G401.6 (cell line): Measurements from ENCODE around the gene ADPRM.
"Not testable (repeated sequence)": the region's sequence is repeated elsewhere in the genome, so short reads cannot be mapped to it uniquely, and the experiment has no call there.

ENCODE experiments used
- FAIRE-seq: peaks from 2 replicates; lab custom pipeline; 2012; peaks lifted over from hg19 to GRCh38; lab: Jason Lieb, UNC

Gene ADPRM

DNA sequence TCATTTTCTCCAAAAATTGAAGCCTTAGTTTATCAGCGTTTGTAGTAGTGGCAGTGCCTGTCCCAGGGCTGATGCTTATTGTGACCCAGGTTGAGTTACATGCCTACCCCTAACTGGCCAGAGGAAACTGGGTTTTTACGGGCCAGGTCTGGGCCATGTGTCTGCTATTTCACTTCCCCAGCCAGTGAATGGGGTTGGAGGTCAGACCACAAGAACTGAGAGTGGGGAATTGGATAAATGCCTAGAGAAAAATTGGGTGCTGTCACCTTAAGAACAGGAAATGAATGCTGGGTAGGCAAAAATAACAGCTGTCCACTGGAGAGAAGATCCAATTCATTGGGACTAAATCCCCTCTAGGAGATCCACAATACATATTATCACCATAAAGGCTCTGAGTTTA is 5.2 kb downstream of the ADPRM start:
- FAIRE-seq = no peak

GRCh38 chr17:10705727-10706126 is 8.3 kb downstream of the ADPRM start:
- no peak for FAIRE-seq

GRCh38 chr17:10713318-10713717 is 15.9 kb downstream of the ADPRM start:
- FAIRE-seq = no peak

DNA sequence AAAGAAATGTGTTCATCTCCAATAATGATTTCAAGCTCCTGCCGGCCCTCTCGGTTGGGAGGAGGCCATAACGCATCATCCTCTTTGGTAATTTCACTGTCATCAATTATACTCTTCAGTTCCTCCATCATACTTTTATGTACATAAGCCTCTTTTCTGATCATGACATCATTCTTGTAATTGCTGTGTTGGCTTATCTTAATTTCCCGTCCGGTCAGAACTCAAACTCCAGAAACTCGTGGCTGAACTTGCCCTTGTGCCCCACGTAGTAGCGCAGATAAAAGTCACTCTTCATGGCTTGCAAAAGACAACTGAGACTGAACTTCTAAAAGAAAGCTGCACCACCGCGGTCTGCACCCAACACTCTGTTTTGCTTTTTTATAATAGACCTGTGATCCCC is 18.8 kb downstream of the ADPRM start:
- FAIRE-seq = no peak

DNA sequence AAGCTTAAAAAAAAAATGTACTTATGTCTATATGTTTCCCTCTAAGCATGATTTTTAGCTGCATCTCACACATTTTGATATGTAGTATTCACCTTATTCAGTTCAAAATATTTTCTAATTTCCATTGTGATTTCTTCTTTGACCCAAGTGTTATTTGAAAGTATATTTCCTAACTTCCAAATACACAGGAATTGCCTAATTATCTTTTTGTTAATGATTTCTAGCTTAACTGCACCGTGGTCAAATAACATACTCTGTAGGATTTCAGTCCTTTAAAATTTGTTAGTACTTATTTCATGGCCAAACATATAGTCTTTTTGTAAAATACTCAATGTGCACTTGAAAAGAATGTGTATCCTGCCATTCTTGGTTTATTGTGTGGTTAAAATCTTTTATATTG is 21.2 kb downstream of the ADPRM start:
- peak; percentile 30 for FAIRE-seq

- FAIRE-seq = no peak
Observed at GRCh38 chr17:10724546-10725195, 27.3 kb downstream of the ADPRM start.

DNA sequence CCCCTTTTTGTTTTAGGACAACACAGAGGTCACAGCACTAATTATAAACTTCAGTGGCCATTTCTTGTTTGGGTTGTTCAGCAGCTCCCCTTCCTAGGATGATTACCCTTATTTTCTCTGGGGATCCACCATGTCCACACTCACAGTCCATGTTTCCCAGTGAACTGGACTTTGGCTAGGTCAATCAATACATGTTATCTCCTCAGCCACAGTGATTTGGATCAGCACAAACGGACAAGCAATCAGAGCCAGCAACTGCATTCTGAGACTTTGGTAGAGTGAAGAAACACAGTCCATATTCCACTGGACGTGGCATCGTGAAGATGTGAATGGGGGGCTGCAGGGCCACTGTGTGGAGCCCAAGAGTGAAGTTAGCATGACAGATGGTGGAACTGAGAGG is 27.9 kb downstream of the ADPRM start:
- FAIRE-seq = no peak

DNA sequence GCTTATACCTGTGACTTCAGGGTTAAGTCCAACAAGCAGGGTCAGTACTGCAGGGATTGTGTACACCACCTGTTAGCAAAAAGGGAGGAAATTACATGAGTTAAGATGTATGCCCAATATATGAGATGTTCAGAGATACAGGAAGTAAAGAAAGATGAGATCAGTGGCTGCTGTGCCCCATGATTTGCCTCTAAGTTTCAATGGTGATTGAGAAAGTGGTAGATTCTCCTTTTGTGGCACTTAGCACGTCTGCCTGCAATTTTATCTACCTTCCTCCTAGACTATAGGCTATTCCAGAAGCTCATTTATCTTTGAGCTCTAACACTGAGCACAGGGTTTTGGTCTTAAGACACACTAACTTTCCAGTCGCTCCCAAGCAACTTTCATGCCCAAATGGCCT is 28.8 kb downstream of the ADPRM start:
- no peak for FAIRE-seq

DNA sequence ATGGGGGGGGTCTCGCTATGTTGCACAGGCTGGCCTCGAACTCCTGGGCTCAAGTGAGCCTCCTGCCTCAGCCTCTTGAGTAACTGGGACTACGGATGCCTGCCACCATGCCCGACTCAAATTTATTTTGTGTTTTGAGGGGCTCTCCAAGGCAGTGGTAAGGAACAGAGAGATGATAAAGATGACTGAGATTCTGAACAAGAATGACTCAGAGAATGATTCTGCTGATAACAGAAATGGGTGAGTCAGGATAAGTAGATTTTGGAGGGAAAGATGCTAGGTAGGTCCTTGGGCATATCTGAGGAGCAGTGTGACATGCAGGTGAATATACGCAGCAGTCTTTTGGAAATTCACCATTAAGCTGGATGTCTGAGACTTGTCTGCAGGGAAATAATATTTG is 29.8 kb downstream of the ADPRM start:
- no peak for FAIRE-seq

GRCh38 chr17:10728331-10728892 is 31.0 kb downstream of the ADPRM start:
- FAIRE-seq = no peak

DNA sequence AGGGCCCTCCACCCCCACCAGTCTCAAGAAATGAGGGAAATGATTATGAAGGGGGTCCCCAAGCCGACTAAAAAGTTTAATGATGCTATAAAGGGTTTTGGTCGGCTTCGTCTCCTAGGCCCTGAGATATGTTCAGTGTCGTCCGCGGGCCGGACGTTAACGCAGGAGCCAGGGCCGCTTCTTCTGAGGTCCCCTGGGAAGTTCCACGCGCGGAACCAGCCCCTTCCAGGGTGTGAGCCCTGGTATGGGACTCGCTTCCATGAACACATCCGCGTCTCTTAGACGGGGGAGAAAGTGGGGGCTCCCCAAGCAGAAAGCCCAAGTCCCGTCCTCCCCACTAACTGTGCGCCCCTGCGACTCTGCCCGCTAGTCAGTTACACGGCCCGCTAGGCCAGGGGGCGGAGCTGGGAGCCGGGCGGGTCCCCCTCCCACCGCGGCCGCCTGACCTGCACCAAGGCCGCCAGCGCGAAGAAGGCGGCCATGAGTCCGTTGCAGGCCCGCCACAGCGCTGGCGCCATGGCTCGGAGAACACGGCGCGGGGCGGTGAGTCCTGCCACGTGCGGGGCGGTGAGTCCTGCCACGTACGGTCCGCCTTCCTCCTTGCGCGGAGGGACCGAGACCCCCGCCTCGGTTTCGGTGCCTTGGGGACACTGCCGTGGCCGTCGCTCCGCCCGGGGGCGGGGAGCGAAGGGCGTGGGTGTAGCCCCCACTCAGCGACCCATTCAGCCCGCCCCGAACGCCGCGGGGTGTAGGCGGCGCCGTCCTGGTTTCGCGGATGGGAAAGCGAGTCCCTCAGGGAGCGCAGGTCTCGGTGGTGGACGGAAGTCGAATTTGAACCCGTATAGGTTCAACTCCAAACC is 32.2 kb downstream of the ADPRM start, which contains the start of gene TMEM220:
TSS of gene TMEM220 (minus strand) at position 690 of the 860 bp plus-strand sequence. CDS start at position 518, 172 bp downstream.
- FAIRE-seq = no peak

DNA sequence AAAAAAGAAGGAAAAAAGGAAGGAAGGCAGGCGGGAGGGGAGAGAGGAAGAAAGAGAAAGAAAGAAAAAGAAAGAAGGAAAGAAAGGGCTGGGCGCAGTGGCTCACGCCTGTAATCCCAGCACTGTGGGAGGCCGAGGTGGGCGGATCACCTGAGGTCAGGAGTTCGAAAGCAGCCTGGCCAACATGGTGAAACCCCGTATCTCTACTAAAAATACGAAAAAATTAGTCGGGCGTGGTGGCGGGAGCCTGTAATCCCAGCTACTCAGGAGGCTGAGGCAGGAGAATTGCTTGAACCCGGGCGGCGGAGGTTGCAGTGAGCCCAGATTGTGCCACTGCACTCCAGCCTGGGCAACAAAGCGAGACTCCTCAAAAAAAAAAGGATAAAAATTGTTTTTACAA is 32.9 kb downstream of the ADPRM start:
- not testable (repeated sequence) for FAIRE-seq

DNA sequence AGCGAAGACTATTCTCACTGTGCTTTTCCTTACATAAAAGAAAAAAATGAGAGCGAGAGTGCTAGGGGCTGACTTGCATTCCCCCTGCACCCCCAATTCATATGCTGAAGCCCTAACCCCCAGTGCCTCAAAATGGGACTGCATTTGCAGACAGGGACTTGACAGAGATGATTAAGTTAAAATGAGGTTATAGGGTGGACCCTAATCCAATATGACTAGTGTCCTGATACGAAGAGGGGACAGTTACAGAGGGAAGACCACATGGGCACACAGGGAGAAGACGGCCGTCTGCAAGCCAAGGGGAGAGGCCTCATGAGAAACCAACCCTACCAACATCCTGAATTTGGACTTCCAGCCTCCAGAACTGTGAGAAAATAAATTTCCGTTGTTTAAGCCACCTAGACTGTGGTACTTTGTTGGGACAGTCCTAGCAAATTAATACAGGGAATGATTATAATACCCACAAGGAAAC is 34.0 kb downstream of the ADPRM start:
- no peak for FAIRE-seq

GRCh38 chr17:10732121-10732520 is 34.7 kb downstream of the ADPRM start:
- not testable (repeated sequence) for FAIRE-seq

DNA sequence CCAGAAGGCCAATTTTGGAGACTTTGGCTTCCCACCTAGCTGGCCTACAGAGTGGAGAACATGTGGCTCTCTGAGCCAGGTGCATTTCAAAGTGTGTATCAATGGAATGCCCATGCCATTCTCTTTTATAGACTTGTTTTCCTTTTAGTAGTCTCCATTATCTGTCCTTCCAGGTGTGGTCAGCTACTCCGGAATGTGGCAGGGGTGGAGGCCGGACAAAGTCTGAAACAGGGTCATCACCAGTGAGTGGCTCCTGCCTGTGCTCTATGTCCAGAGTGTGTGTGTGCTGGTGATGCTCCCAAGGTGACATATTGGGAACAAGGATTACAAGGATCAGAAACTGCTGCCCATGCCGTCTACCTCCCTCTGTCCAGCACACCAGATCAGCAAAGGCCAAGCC is 36.3 kb downstream of the ADPRM start:
- FAIRE-seq = no peak

- no peak for FAIRE-seq
Observed at GRCh38 chr17:10735251-10735650, 37.9 kb downstream of the ADPRM start.

GRCh38 chr17:10735821-10736220 is 38.4 kb downstream of the ADPRM start:
- FAIRE-seq = no peak

DNA sequence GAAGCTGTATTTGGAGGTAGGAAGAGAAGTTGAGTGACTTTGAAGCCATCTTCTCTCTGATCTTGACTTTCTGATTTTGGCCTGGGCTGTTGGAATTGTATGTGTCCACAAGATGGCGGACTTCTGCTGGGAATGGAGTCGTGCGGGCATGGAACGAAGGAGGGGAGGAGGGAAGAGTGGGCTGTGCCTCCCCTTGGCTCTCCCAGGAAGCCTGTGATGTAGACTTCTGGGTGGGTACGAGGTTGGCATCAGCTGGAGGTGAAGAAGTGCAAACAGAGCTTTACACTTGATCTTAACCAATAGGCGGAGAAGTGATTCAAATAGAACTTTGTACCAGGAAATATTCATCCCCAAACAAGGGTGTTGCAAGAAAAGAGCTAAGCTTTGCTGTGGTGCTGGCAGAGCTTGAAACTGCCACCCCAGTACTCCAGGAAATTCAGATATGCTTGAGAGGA is 39.8 kb downstream of the ADPRM start:
- FAIRE-seq = peak; percentile 70

DNA sequence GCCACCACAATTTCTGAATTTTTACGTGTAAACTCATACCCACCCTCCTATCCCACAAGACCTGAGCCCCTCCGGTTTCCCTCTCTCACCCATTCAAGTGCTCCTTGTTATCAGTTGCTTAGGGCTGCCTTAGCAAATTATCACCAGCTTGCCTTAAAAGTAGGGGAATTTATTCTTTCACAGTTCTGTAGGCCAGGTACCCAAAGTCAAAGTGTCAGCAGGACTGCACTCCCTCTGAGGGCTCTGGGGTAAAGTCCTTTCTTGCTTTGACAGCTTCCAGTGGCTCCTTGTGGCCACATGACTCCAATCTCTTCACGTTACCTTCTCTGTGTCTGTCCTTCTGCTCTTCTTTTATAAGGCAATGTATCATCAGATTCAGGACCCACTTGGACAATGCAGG is 40.3 kb downstream of the ADPRM start:
- FAIRE-seq = no peak

DNA sequence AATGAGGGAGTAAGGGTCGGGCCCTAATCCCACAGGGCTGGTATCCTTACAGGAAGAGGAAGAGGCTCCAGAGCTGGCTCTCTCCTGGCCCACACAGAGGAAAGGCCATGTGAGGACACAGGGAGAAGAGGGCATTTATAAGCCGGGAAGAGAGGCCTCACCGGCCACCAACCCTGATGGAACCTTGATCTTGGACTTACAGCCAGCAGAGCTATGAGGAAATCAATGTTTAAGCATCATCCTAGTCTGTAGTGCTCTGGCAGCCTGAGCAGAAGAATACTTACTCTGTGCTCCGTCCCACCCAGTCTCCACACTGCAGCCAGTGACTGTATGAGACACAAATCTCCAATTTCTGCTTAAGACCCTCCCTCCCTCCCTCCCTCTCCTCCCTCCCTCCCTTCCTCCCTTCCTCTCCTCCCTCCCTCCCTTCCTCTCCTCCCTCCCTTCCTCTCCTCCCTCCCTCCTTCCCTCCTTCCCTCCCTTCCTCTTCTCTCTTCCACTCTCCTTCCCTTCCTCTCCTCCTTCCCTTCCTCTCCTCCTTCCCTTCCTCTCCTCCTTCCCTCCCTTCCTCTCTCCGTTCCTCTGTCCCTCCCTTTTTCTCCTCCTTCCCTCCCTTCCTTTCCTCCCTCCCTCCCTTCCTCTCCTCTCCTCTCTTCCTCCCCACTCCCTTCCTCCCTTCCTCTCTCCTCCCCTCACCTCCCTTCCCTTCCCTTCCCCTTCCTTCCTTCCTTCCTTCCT is 41.3 kb downstream of the ADPRM start:
- no peak for FAIRE-seq

DNA sequence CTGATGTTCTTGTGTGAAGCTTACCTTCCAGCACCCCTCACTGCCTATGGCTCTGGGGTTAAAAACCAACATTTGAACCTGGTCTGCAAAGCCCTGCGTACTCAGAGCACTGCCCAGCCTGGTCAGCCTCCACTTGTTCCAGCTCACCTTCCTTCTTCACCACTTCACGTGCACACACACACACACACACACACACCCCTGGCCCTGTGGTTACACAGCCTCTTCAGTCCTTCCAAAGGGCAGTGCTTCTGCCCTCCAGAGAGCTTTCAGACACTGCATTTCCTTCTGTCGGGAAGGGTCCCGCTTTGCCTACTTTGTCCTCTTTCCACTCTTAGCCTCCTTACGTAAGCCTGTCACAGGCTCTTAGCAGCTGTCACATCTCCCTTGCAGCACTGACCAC is 42.0 kb downstream of the ADPRM start:
- no peak for FAIRE-seq

GRCh38 chr17:10741416-10742135 is 44.2 kb downstream of the ADPRM start:
- FAIRE-seq = no peak
